ENCODE results near the gene HOXA4.

DNA sequence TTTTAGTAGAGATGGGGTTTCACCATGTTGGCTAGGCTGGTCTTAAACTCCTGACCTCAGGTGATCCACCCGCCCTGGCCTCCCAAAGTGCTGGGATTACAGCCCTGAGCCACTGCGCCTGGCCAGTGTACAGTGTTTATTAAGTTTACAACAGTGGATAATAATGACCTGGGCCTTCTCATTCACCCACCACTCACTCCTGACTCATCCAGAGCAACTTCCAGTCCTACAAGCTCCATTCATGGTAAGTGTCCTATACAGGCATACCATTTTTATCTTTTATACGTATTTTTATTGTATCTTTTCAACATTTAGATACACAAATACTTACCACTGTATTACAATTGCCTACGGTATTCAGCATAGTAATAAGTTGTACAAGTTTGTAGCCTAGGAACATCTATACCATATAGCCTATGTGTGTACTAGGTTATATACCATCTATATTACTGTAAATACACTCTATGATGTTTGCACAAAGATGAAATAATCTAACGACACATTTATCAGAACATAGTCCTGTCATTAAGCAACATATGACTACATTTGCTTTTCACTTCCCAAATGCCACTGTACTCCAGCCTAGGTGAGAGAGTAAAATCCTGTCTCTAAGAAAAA lies 51.8 kb downstream of the HOXA4 start:
- TF ChIP-seq CTCF (IDR thresholded peaks at IDR 0.05 in 8 of 11, conservative IDR thresholded peaks at IDR 0.05 in 3 of 11) (no peak), POLR2AphosphoS5 (IDR thresholded peaks at IDR 0.05) (no peak)

Data from spleen (tissue), 7 donors.